ENCODE measurements around the gene VPS54.

The VPS54 gene

GRCh38 chr2:64056021-64056420, 36.8 kb upstream of the VPS54 start:
- no peak overlapping the region for H3K27ac ChIP-seq
- TF ChIP-seq, protein P1, sequence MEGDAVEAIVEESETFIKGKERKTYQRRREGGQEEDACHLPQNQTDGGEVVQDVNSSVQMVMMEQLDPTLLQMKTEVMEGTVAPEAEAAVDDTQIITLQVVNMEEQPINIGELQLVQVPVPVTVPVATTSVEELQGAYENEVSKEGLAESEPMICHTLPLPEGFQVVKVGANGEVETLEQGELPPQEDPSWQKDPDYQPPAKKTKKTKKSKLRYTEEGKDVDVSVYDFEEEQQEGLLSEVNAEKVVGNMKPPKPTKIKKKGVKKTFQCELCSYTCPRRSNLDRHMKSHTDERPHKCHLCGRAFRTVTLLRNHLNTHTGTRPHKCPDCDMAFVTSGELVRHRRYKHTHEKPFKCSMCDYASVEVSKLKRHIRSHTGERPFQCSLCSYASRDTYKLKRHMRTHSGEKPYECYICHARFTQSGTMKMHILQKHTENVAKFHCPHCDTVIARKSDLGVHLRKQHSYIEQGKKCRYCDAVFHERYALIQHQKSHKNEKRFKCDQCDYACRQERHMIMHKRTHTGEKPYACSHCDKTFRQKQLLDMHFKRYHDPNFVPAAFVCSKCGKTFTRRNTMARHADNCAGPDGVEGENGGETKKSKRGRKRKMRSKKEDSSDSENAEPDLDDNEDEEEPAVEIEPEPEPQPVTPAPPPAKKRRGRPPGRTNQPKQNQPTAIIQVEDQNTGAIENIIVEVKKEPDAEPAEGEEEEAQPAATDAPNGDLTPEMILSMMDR (conservative IDR thresholded peaks at IDR 0.05): no peak

GRCh38 chr2:64054161-64054915, 35.1 kb upstream of the VPS54 start:
- TF ChIP-seq, protein P1 (conservative IDR thresholded peaks at IDR 0.05): no peak
- no peak overlapping the region for H3K27ac ChIP-seq

- H3K27ac ChIP-seq: no peak overlapping the region
- TF ChIP-seq, protein P1 (conservative IDR thresholded peaks at IDR 0.05): no peak
Observed at GRCh38 chr2:64052463-64053241, 33.4 kb upstream of the VPS54 start.

GRCh38 chr2:64049633-64050220, 30.5 kb upstream of the VPS54 start:
- TF ChIP-seq, protein P1 (conservative IDR thresholded peaks at IDR 0.05): peak; percentile 90
- peak overlapping the region; percentile 31; the same call in 1 of the 2 replicates for H3K27ac ChIP-seq

DNA sequence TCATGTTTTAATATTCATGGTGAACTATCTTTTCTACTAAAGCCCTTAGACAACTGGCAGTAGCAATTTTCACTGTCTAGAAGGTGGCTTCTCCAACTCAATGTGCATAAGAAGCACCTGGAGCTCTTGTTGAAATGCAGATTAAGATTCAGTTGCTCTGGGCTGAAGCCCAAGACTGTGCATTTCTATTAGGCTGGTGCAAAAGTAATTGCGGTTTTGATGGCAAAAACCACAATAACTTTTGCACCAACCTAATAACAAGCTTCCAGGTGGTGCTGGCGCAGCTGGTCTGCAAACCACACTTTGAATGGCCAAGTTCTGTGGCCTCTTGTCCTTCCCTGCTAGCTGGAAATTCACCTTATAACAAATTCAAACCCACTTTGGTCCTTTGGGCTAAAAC, 26.7 kb upstream of the VPS54 start:
- TF ChIP-seq, protein P1 (conservative IDR thresholded peaks at IDR 0.05): no peak
- H3K27ac ChIP-seq: no peak overlapping the region

DNA sequence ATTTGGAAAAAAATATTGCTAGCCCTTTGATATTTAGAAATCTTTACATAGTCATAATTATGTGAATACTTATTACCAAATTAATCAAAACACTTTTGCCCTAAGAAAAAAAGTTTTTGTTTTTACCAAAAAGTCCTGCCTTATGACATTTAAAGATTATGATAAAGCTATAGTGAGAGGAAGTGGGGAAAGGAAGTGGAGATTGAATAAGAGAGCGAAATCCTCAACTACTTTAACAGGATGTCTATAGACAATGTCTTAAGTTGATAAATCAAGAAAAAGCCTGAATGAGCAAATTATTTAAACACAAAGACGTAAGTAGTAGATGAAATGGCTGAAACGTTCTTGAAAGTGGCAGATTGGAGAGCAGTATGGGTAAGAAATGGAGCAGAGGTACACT, 20.9 kb upstream of the VPS54 start:
- no peak overlapping the region for H3K27ac ChIP-seq
- TF ChIP-seq, protein P1 (conservative IDR thresholded peaks at IDR 0.05): no peak

- TF ChIP-seq, protein P1 (conservative IDR thresholded peaks at IDR 0.05): no peak
Observed at GRCh38 chr2:64036034-64036705, 16.9 kb upstream of the VPS54 start.

More at GRCh38 chr2:64036034-64036705, 16.9 kb upstream of the VPS54 start:
- no peak overlapping the region for H3K27ac ChIP-seq

Data from VCaP (cell line).